T-helper 1 cell treated with Interleukin-12 subunit alpha and Interleukin-12 subunit beta and Interleukin-4 antibody, amounts not matched to agents 30 μg/mL and 1 μg/mL, for 36 hours (primary cell): Measurements from ENCODE around the gene TMCC3.
"Not testable (repeated sequence)": the region's sequence is repeated elsewhere in the genome, so short reads cannot be mapped to it uniquely, and the experiment has no call there.

Experiments used
- H3K27ac Mint-ChIP-seq: one replicate; pipeline ENCODE4 v1.8.0; 2021; ENCODE audit warnings: mild to moderate bottlenecking, mixed read lengths
- H3K27me3 Mint-ChIP-seq: one replicate; pipeline ENCODE4 v1.8.0; 2021; ENCODE audit warnings: low read depth, mixed read lengths
- H3K36me3 Mint-ChIP-seq: one replicate; pipeline ENCODE4 v1.8.0; 2021; ENCODE audit warnings: low read depth, mixed read lengths
- H3K4me1 Mint-ChIP-seq: one replicate; pipeline ENCODE4 v1.8.0; 2021; ENCODE audit warnings: low read depth, mixed read lengths
- H3K4me3 Mint-ChIP-seq: one replicate; pipeline ENCODE4 v1.8.0; 2021; ENCODE audit warnings: mild to moderate bottlenecking, moderate library complexity, mixed read lengths
- H3K9me3 Mint-ChIP-seq: one replicate; pipeline ENCODE4 v1.8.0; 2021; ENCODE audit warnings: mixed read lengths

Gene TMCC3

GRCh38 chr12:94567761-94568160, 82.6 kb downstream of the TMCC3 start:
- no peaks in the 10 kb centered on the region for H3K36me3 Mint-ChIP-seq
- no peaks in the 10 kb centered on the region for H3K9me3 Mint-ChIP-seq

DNA sequence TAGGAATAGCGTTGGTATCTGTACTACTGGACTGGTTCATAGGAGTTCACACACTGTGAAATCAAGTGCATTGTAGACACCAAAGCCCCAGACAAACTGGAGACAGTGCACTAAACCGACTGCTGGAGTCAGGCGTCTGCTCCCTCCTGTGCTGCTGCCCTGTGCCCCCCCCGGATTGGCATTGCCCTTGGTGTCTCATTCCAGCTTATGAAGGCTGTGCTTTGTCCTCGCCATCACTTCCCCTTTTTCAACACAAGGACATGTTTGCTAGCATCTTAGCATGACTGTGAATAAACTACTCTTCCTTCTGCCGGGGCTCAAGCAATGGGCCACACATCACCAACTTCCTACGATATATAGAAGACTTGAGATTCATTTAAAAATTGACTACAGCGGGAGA, 84.0 kb downstream of the TMCC3 start:
- H3K9me3 Mint-ChIP-seq = no peaks in the 10 kb centered on the region
- no peaks in the 10 kb centered on the region for H3K4me1 Mint-ChIP-seq
- no peaks in the 10 kb centered on the region for H3K36me3 Mint-ChIP-seq
- H3K4me3 Mint-ChIP-seq = no peak overlapping the region
- no peak overlapping the region for H3K27ac Mint-ChIP-seq
- peaks cover 8% of the 10 kb centered on the region for H3K27me3 Mint-ChIP-seq

More at GRCh38 chr12:94567761-94568160, 82.6 kb downstream of the TMCC3 start:
- H3K27ac Mint-ChIP-seq = no peak overlapping the region
- H3K27me3 Mint-ChIP-seq = peaks cover 8% of the 10 kb centered on the region
- no peak overlapping the region for H3K4me3 Mint-ChIP-seq
- no peaks in the 10 kb centered on the region for H3K4me1 Mint-ChIP-seq

GRCh38 chr12:94565683-94566082, 84.7 kb downstream of the TMCC3 start:
- H3K4me3 Mint-ChIP-seq = no peak overlapping the region
- no peaks in the 10 kb centered on the region for H3K9me3 Mint-ChIP-seq
- H3K4me1 Mint-ChIP-seq = no peaks in the 10 kb centered on the region
- no peaks in the 10 kb centered on the region for H3K36me3 Mint-ChIP-seq
- no peak overlapping the region for H3K27ac Mint-ChIP-seq
- peaks cover 8% of the 10 kb centered on the region for H3K27me3 Mint-ChIP-seq

DNA sequence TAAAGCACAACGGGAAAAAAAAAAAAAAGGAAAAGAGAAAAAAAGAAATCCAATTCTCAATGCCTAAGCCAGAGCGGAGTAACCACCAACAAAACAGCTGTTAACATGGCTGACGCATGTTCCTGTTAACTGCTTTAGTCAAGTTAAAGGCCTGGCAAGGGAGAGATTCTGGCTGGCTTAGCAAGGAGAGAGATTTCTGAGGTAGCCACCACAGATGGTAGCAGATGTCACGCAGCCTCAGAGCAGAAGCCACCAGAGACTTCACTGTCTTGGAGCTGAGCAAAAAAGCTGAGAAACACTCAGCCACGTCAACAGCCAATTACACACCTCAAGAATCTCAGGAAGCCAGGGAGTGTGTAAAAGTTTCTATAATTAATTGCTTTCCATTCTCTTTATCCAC, 87.1 kb downstream of the TMCC3 start:
- H3K9me3 Mint-ChIP-seq = no peaks in the 10 kb centered on the region
- H3K4me3 Mint-ChIP-seq = no peak overlapping the region
- no peak overlapping the region for H3K27ac Mint-ChIP-seq
- no peaks in the 10 kb centered on the region for H3K4me1 Mint-ChIP-seq
- no peaks in the 10 kb centered on the region for H3K36me3 Mint-ChIP-seq
- H3K27me3 Mint-ChIP-seq = peaks cover 24% of the 10 kb centered on the region

DNA sequence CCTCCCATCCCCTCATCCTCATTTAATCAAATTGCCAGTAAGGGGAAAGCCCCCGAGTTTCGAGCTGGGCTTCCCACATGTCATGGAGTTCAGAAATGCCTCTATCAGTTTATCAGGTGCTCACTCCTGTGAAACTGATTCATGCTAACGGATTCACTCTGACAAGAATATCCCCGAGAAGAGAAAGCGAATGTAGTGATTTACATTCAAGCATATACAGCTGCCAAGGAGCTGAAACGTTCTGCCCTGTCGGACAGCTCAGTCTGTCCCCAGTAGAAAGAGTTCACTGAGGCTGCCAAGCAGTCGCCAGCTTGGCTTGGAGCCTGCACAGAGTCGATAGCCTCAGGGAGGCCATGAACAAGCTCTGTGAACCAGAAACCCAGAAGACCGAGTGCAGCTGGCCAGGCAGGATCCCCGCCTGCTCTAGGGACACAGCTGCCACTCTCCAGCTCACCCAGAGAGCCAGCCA, 88.4 kb downstream of the TMCC3 start:
- Mint-ChIP-seq H3K27ac (no peak overlapping the region), H3K9me3 (no peaks in the 10 kb centered on the region), H3K36me3 (no peaks in the 10 kb centered on the region), H3K27me3 (peaks cover 29% of the 10 kb centered on the region), H3K4me1 (no peaks in the 10 kb centered on the region), H3K4me3 (no peak overlapping the region)

- H3K27me3 Mint-ChIP-seq = peaks cover 29% of the 10 kb centered on the region
- H3K4me1 Mint-ChIP-seq = no peaks in the 10 kb centered on the region
- H3K4me3 Mint-ChIP-seq = no peak overlapping the region
- no peak overlapping the region for H3K27ac Mint-ChIP-seq
- H3K36me3 Mint-ChIP-seq = no peaks in the 10 kb centered on the region
- H3K9me3 Mint-ChIP-seq = no peaks in the 10 kb centered on the region
Observed at GRCh38 chr12:94560431-94561221, 89.7 kb downstream of the TMCC3 start.

- H3K27me3 Mint-ChIP-seq = peaks cover 33% of the 10 kb centered on the region
- H3K36me3 Mint-ChIP-seq = no peaks in the 10 kb centered on the region
- H3K4me1 Mint-ChIP-seq = no peaks in the 10 kb centered on the region
- no peak overlapping the region for H3K27ac Mint-ChIP-seq
- H3K4me3 Mint-ChIP-seq = no peak overlapping the region
- no peaks in the 10 kb centered on the region for H3K9me3 Mint-ChIP-seq
Observed at GRCh38 chr12:94558612-94559011, 91.7 kb downstream of the TMCC3 start.

DNA sequence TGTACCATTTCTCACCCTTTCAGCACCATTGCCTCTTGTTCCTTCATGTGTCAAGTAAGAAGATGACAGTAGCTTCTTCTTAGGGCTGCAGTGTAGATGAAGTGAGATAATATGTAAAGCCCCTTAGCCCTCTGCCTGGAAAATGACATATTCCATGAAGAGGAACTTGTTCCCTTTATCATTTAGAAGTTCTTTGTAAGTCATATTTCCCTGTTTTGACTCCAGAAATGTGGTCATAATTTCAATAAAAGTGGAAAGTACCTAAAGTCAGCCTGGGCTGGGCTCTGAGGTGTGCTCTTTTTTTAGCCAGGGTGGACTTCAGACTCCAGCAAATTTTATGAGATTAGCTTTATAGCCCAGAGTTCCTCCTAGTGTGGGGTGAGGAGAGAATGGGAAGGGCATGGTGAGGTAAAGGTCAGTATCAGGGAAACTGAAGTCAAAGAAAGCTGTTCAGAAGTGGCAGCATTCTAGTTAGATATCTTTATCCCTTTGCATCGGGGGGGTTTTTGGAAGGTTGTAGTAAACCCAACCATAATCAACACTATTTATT, 92.5 kb downstream of the TMCC3 start:
- Mint-ChIP-seq H3K4me3 (no peak overlapping the region), H3K4me1 (no peaks in the 10 kb centered on the region), H3K36me3 (no peaks in the 10 kb centered on the region), H3K27me3 (peaks cover 33% of the 10 kb centered on the region), H3K27ac (no peak overlapping the region), H3K9me3 (no peaks in the 10 kb centered on the region)

- H3K4me1 Mint-ChIP-seq = no peaks in the 10 kb centered on the region
Observed at GRCh38 chr12:94555687-94556086, 94.7 kb downstream of the TMCC3 start.

DNA sequence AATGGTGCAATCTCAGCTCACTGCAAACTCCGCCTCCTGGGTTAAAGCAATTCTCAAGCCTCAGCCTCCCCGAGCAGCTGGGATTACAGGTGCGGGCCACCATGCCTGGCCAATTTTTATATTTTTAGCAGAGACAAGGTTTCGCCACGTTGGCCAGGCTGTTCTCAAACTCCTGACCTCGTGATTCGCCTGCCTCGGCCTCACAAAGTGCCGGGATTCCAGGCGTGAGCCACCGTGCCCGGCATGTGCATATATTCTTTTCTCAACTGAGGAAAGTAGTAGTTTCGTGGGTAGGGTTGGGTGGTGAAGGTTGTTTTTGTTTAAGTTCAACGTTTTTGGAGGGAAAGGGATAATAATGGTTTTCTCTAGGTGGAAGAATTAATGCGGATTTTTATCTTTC, 96.5 kb downstream of the TMCC3 start:
- Mint-ChIP-seq H3K36me3 (no peaks in the 10 kb centered on the region), H3K4me1 (no peaks in the 10 kb centered on the region), H3K27me3 (peaks cover 20% of the 10 kb centered on the region), H3K4me3 (no peak overlapping the region), H3K27ac (no peak overlapping the region), H3K9me3 (peaks cover 11% of the 10 kb centered on the region)

More at GRCh38 chr12:94555687-94556086, 94.7 kb downstream of the TMCC3 start:
- Mint-ChIP-seq H3K4me3 (no peak overlapping the region), H3K27ac (no peak overlapping the region), H3K36me3 (no peaks in the 10 kb centered on the region), H3K27me3 (peaks cover 33% of the 10 kb centered on the region), H3K9me3 (peaks cover 4% of the 10 kb centered on the region)

- peaks cover 17% of the 10 kb centered on the region for H3K27me3 Mint-ChIP-seq
- H3K9me3 Mint-ChIP-seq = peaks cover 17% of the 10 kb centered on the region
- no peak overlapping the region for H3K27ac Mint-ChIP-seq
- H3K36me3 Mint-ChIP-seq = no peaks in the 10 kb centered on the region
- no peaks in the 10 kb centered on the region for H3K4me1 Mint-ChIP-seq
- no peak overlapping the region for H3K4me3 Mint-ChIP-seq
Observed at GRCh38 chr12:94553130-94553519, 97.2 kb downstream of the TMCC3 start.

DNA sequence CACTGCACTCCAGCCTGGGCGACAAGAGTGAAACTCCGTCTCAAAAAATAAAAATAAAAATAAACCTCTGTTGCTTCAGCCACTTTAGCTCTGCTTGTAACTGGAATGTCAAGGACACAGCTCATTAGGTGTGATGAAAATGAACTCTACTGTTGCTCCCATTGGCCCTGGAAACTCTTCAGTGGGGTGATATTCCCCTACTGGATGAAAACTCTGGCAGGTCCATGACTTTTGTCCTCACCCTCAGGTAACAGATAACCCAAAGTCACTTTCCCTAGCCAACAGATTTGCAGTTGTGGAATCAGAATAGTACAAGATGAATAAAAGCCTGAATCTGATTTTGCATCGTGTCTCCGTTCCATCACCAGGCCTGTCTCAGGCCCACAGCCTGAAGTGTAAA, 98.5 kb downstream of the TMCC3 start:
- Mint-ChIP-seq H3K9me3 (peaks cover 30% of the 10 kb centered on the region), H3K4me1 (no peaks in the 10 kb centered on the region), H3K27me3 (peaks cover 8% of the 10 kb centered on the region), H3K27ac (no peak overlapping the region), H3K36me3 (peaks cover 5% of the 10 kb centered on the region), H3K4me3 (no peak overlapping the region)

DNA sequence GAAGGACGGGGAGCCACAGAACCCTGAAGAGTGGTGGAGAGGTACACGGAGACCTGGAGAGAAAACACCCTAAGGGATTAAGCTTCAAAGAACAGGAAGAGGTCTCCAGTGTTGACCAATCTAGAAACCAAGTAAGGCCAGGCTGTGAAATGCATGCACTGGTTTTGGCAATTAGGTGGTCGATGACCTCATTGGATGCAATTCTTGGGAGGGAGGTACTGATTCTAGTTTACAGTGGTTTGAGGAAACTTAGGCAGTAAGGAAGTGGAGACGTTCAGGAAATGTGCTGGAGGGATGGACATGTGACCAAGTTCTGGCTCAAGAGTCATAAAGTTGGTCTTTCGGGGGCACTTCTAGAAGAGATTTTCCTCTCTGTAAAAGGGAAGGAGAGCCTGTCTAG, 99.4 kb downstream of the TMCC3 start:
- no peaks in the 10 kb centered on the region for H3K4me1 Mint-ChIP-seq
- H3K9me3 Mint-ChIP-seq = peaks cover 38% of the 10 kb centered on the region
- H3K27ac Mint-ChIP-seq = no peak overlapping the region
- peaks cover 4% of the 10 kb centered on the region for H3K27me3 Mint-ChIP-seq
- no peak overlapping the region for H3K4me3 Mint-ChIP-seq
- peaks cover 5% of the 10 kb centered on the region for H3K36me3 Mint-ChIP-seq

- H3K9me3 Mint-ChIP-seq = peaks cover 45% of the 10 kb centered on the region
- not testable (repeated sequence) for H3K27me3 Mint-ChIP-seq, H3K36me3 Mint-ChIP-seq
Observed at GRCh38 chr12:94548833-94549232, 101.5 kb downstream of the TMCC3 start.

DNA sequence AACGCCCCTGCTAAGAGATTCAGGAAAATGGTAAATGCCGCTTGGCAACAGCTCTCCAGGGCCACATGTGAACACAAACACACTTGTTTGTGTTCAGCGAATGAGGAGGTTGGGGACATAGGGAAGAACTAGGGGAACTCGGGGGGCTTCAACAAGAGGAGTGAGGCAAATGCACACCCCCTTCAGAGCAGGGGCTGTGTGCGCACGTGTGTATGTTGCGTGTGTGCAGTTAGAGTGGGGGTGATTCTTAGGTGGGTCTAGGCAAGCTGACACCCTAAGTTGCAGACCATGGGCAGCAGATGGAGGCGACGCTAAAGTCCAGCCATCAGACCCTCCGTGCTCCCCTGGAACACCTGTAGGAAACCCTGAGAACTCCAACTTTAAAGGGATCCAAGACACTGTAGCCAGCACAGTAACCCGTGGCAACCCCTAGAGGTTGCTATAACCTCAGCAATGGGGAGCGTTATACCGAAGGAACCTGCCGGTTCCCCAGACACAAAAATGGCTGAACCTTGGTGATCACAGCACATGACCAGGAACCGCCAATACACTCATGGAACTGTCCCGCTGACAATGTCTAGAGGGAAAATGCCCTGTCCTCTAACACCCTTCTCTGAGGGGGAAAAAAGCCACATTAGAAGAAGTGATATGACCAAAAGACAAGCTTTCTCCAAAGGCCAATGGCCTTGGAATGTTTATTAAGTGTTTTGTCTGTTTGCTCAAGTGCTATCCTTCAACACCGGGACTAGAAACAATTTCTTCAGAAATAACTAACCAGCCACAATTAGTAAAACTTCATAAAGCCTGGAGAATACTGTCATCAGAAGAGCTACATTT, 104.2 kb downstream of the TMCC3 start:
- Mint-ChIP-seq H3K36me3 (peaks cover 5% of the 10 kb centered on the region), H3K27ac (no peak overlapping the region), H3K9me3 (peaks cover 41% of the 10 kb centered on the region), H3K4me3 (no peak overlapping the region), H3K27me3 (no peaks in the 10 kb centered on the region), H3K4me1 (no peaks in the 10 kb centered on the region)

More at GRCh38 chr12:94548833-94549232, 101.5 kb downstream of the TMCC3 start:
- not testable (repeated sequence) for H3K27ac Mint-ChIP-seq, H3K4me1 Mint-ChIP-seq, H3K4me3 Mint-ChIP-seq
